HEK293 (cell line): ENCODE measurements around the gene ISCU.

Experiments
- HOXC10 ChIP-seq: sonication (generic); formaldehyde crosslinking; IDR thresholded peaks from 2 replicates; pipeline ENCODE4 v1.8.1; 2023; ENCODE audit warnings: mild to moderate bottlenecking, missing genetic modification reagents
- KLF10 ChIP-seq: fragments of 450-650 bp; IDR thresholded peaks from 2 replicates; pipeline ENCODE4 v1.5.1; 2018; ENCODE audit warnings: missing biosample characterization, mild to moderate bottlenecking, missing genetic modification characterization
- KLF16 ChIP-seq: fragments of 450-650 bp; formaldehyde crosslinking; IDR thresholded peaks from 2 replicates; pipeline ENCODE4 v1.5.1; 2017; ENCODE audit warnings: missing biosample characterization, missing genetic modification characterization
- KLF7 ChIP-seq: fragments of 450-650 bp; formaldehyde crosslinking; IDR thresholded peaks from 2 replicates; pipeline ENCODE4 v1.5.1; 2016; ENCODE audit warnings: missing biosample characterization, missing genetic modification characterization, borderline replicate concordance
- REPIN1 ChIP-seq: fragments of 450-650 bp; formaldehyde crosslinking; IDR thresholded peaks from 2 replicates; pipeline ENCODE4 v1.5.1; 2017; ENCODE audit warnings: missing biosample characterization, missing genetic modification characterization, low read depth
- SETDB1 ChIP-seq: IDR thresholded peaks from one replicate; pipeline ENCODE4 v1.6.1; 2017; ENCODE audit warnings: mild to moderate bottlenecking, low read length, moderate library complexity, mixed read lengths; ENCODE audit not compliant: insufficient read length
- ZBTB1 ChIP-seq: fragments of 450-650 bp; formaldehyde crosslinking; IDR thresholded peaks from 2 replicates; pipeline ENCODE4 v1.5.1; 2016; ENCODE audit warnings: missing biosample characterization, missing genetic modification characterization
- ZBTB17 ChIP-seq: fragments of 450-650 bp; formaldehyde crosslinking; IDR thresholded peaks from 2 replicates; pipeline ENCODE4 v1.5.1; 2016; ENCODE audit warnings: missing biosample characterization, missing genetic modification characterization
- ZBTB21 ChIP-seq: fragments of 450-650 bp; formaldehyde crosslinking; IDR thresholded peaks from 2 replicates; pipeline ENCODE4 v1.5.1; 2017; ENCODE audit warnings: missing biosample characterization, missing genetic modification characterization
- ZBTB7A ChIP-seq: fragments of 450-650 bp; formaldehyde crosslinking; IDR thresholded peaks from 2 replicates; pipeline ENCODE4 v1.5.1; 2016; ENCODE audit warnings: low read depth, missing biosample characterization, missing genetic modification characterization
- ZNF148 ChIP-seq: fragments of 450-650 bp; formaldehyde crosslinking; IDR thresholded peaks from 2 replicates; pipeline ENCODE4 v1.5.0; 2017; ENCODE audit warnings: missing biosample characterization, missing genetic modification characterization, borderline replicate concordance
- ZNF239 ChIP-seq: fragments of 450-650 bp; formaldehyde crosslinking; IDR thresholded peaks from 2 replicates; pipeline ENCODE4 v1.5.1; 2016; ENCODE audit warnings: missing biosample characterization, missing genetic modification characterization
- ZNF248 ChIP-seq: fragments of 450-650 bp; formaldehyde crosslinking; IDR thresholded peaks from 2 replicates; pipeline ENCODE4 v1.5.1; 2017; ENCODE audit warnings: missing biosample characterization, missing genetic modification characterization
- ZNF311 ChIP-seq: fragments of 450-650 bp; formaldehyde crosslinking; IDR thresholded peaks from 2 replicates; pipeline ENCODE4 v1.5.1; 2017; ENCODE audit warnings: missing biosample characterization, missing genetic modification characterization, borderline replicate concordance
- ZNF324 ChIP-seq: fragments of 450-650 bp; formaldehyde crosslinking; IDR thresholded peaks from 2 replicates; pipeline ENCODE4 v1.5.1; 2016; ENCODE audit warnings: missing biosample characterization, missing genetic modification characterization
- ZNF37A ChIP-seq: fragments of 450-650 bp; IDR thresholded peaks from 2 replicates; pipeline ENCODE4 v1.5.1; 2018; ENCODE audit warnings: missing biosample characterization, missing genetic modification characterization
- ZNF426 ChIP-seq: fragments of 450-650 bp; formaldehyde crosslinking; IDR thresholded peaks from 2 replicates; pipeline ENCODE4 v1.5.1; 2017; ENCODE audit warnings: missing biosample characterization, missing genetic modification characterization, mild to moderate bottlenecking, inconsistent platforms, moderate library complexity
- ZNF501 ChIP-seq: fragments of 450-650 bp; formaldehyde crosslinking; IDR thresholded peaks from 2 replicates; pipeline ENCODE4 v1.5.1; 2016; ENCODE audit warnings: missing biosample characterization, missing genetic modification characterization
- ZNF521 ChIP-seq: fragments of 450-650 bp; formaldehyde crosslinking; IDR thresholded peaks from 2 replicates; pipeline ENCODE4 v1.5.1; 2017; ENCODE audit warnings: missing biosample characterization, mild to moderate bottlenecking, missing genetic modification characterization
- ZNF561 ChIP-seq: fragments of 450-650 bp; IDR thresholded peaks from 2 replicates; pipeline ENCODE4 v1.5.1; 2018; ENCODE audit warnings: missing biosample characterization, missing genetic modification characterization, borderline replicate concordance
- ZNF585B ChIP-seq: fragments of 450-650 bp; formaldehyde crosslinking; IDR thresholded peaks from 2 replicates; pipeline ENCODE4 v1.5.1; 2016; ENCODE audit warnings: missing biosample characterization, missing genetic modification characterization
- ZNF621 ChIP-seq: fragments of 450-650 bp; formaldehyde crosslinking; IDR thresholded peaks from 2 replicates; pipeline ENCODE4 v1.5.1; 2017; ENCODE audit warnings: missing biosample characterization, missing genetic modification characterization
- ZNF670 ChIP-seq: fragments of 450-650 bp; formaldehyde crosslinking; IDR thresholded peaks from 2 replicates; pipeline ENCODE4 v1.5.1; 2016; ENCODE audit warnings: missing biosample characterization, missing genetic modification characterization, low read depth
- ZNF76 ChIP-seq: fragments of 450-650 bp; formaldehyde crosslinking; IDR thresholded peaks from 2 replicates; pipeline ENCODE4; 2016; ENCODE audit warnings: low read depth, missing biosample characterization, missing genetic modification characterization, borderline replicate concordance
- ZNF785 ChIP-seq: fragments of 450-650 bp; formaldehyde crosslinking; IDR thresholded peaks from 2 replicates; pipeline ENCODE4 v1.5.1; 2016; ENCODE audit warnings: missing biosample characterization, missing genetic modification characterization
- ZSCAN23 ChIP-seq: fragments of 450-650 bp; formaldehyde crosslinking; IDR thresholded peaks from 2 replicates; pipeline ENCODE4 v1.5.1; 2016; ENCODE audit warnings: missing biosample characterization, missing genetic modification characterization
- ZSCAN30 ChIP-seq: fragments of 450-650 bp; IDR thresholded peaks from 2 replicates; pipeline ENCODE4 v1.5.1; 2018; ENCODE audit warnings: missing biosample characterization, mild to moderate bottlenecking, missing genetic modification characterization, moderate library complexity
- TF ChIP-seq, protein P1 (sequence below): fragments of 450-650 bp; formaldehyde crosslinking; IDR thresholded peaks from 2 replicates; pipeline ENCODE4 v1.5.1; 2016; ENCODE audit warnings: missing biosample characterization, missing genetic modification characterization
- TF ChIP-seq, protein P2 (sequence below): fragments of 450-650 bp; formaldehyde crosslinking; conservative IDR thresholded peaks from 2 replicates; pipeline ENCODE4 v1.5.1; 2016; ENCODE audit warnings: low read depth, missing biosample characterization, missing genetic modification characterization
- TF ChIP-seq, protein P3 (sequence below): fragments of 450-650 bp; formaldehyde crosslinking; IDR thresholded peaks from 2 replicates; pipeline ENCODE4 v1.5.1; 2017; ENCODE audit warnings: missing biosample characterization, missing genetic modification characterization

ISCU gene

GRCh38 chr12:108578813-108579212, 16.4 kb downstream of the ISCU start (continued):
- TF ChIP-seq ZNF501: no peak
- 0 out of 2 replicates have a peak, but pooled peaks have one; percentile 13 for TF ChIP-seq ZNF148 (tag by site-specific recombination)
- no peak for TF ChIP-seq ZNF324 (tag by site-specific recombination)
- no peak for TF ChIP-seq REPIN1 (tag by site-specific recombination)
- no peak for TF ChIP-seq ZNF670 (tag by site-specific recombination)
- TF ChIP-seq ZBTB1: no peak
- no peak for TF ChIP-seq ZNF37A (tag by site-specific recombination)
- TF ChIP-seq ZNF621: no peak
- TF ChIP-seq SETDB1: no peak
- TF ChIP-seq ZBTB21 (tag by site-specific recombination): no peak
- TF ChIP-seq, protein P1, sequence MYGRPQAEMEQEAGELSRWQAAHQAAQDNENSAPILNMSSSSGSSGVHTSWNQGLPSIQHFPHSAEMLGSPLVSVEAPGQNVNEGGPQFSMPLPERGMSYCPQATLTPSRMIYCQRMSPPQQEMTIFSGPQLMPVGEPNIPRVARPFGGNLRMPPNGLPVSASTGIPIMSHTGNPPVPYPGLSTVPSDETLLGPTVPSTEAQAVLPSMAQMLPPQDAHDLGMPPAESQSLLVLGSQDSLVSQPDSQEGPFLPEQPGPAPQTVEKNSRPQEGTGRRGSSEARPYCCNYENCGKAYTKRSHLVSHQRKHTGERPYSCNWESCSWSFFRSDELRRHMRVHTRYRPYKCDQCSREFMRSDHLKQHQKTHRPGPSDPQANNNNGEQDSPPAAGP (tag by site-specific recombination): no peak
- no peak for TF ChIP-seq HOXC10
- TF ChIP-seq ZNF239: no peak; the same call in 1 of the 2 replicates
- no peak for TF ChIP-seq ZNF561 (tag by site-specific recombination)
- no peak for TF ChIP-seq KLF7 (tag by site-specific recombination)
- no peak for TF ChIP-seq ZBTB17
- no peak for TF ChIP-seq ZSCAN30 (tag by site-specific recombination)
- no peak for TF ChIP-seq ZNF76 (tag by site-specific recombination)
- 0 out of 2 replicates have a peak, but pooled peaks have one; percentile 77 for TF ChIP-seq ZNF311 (tag by site-specific recombination)
- TF ChIP-seq, protein P2, sequence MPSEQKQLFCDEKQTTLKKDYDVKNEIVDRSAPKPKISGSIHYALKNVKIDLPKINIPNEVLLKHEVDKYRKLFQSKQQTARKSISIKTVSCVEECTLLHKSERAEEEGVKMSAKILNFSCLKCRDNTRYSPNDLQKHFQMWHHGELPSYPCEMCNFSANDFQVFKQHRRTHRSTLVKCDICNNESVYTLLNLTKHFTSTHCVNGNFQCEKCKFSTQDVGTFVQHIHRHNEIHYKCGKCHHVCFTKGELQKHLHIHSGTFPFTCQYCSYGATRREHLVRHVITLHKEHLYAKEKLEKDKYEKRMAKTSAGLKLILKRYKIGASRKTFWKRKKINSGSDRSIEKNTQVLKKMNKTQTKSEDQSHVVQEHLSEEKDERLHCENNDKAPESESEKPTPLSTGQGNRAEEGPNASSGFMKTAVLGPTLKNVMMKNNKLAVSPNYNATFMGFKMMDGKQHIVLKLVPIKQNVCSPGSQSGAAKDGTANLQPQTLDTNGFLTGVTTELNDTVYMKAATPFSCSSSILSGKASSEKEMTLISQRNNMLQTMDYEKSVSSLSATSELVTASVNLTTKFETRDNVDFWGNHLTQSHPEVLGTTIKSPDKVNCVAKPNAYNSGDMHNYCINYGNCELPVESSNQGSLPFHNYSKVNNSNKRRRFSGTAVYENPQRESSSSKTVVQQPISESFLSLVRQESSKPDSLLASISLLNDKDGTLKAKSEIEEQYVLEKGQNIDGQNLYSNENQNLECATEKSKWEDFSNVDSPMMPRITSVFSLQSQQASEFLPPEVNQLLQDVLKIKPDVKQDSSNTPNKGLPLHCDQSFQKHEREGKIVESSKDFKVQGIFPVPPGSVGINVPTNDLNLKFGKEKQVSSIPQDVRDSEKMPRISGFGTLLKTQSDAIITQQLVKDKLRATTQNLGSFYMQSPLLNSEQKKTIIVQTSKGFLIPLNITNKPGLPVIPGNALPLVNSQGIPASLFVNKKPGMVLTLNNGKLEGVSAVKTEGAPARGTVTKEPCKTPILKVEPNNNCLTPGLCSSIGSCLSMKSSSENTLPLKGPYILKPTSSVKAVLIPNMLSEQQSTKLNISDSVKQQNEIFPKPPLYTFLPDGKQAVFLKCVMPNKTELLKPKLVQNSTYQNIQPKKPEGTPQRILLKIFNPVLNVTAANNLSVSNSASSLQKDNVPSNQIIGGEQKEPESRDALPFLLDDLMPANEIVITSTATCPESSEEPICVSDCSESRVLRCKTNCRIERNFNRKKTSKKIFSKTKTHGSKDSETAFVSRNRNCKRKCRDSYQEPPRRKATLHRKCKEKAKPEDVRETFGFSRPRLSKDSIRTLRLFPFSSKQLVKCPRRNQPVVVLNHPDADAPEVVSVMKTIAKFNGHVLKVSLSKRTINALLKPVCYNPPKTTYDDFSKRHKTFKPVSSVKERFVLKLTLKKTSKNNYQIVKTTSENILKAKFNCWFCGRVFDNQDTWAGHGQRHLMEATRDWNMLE (tag by site-specific recombination): no peak
- no peak; the same call in 1 of the 2 replicates for TF ChIP-seq ZNF248 (tag by site-specific recombination)
- peak; percentile 23; the same call in 1 of the 2 replicates for TF ChIP-seq ZNF585B (tag by site-specific recombination)
- TF ChIP-seq, protein P3, sequence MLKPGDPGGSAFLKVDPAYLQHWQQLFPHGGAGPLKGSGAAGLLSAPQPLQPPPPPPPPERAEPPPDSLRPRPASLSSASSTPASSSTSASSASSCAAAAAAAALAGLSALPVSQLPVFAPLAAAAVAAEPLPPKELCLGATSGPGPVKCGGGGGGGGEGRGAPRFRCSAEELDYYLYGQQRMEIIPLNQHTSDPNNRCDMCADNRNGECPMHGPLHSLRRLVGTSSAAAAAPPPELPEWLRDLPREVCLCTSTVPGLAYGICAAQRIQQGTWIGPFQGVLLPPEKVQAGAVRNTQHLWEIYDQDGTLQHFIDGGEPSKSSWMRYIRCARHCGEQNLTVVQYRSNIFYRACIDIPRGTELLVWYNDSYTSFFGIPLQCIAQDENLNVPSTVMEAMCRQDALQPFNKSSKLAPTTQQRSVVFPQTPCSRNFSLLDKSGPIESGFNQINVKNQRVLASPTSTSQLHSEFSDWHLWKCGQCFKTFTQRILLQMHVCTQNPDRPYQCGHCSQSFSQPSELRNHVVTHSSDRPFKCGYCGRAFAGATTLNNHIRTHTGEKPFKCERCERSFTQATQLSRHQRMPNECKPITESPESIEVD (tag by site-specific recombination): no peak
- no peak for TF ChIP-seq ZSCAN23
- no peak for TF ChIP-seq ZNF426 (tag by site-specific recombination)
- 0 out of 2 replicates have a peak, but pooled peaks have one; percentile 67 for TF ChIP-seq ZNF521 (tag by site-specific recombination)
- TF ChIP-seq KLF10 (tag by site-specific recombination): no peak
- no peak for TF ChIP-seq ZNF785 (tag by site-specific recombination)
- no peak for TF ChIP-seq KLF16 (tag by site-specific recombination)
- no peak for TF ChIP-seq ZBTB7A (tag by site-specific recombination)
